HCT116 (cell line): Measurements from ENCODE around the gene PPP1R1B. TPM values are rescaled to one million over a fixed set of nuclear protein-coding genes. Genes with fewer than 3 reads are reported as not detected.

Experiments
- ATAC-seq: fragments of 200-7000 bp; cut with Tn5 transposase; 2 replicates; pipeline ENCODE4 v1.9.1; 2020; ENCODE audit warnings: mild to moderate bottlenecking, moderate library complexity
- BruUV-seq: library from RNA; stranded (reverse); fragments of 400-500 nt; replicated peaks from 2 replicates; lab custom pipeline; 2021; lab: Mats Ljungman, UMichigan
- CTCF ChIA-PET: fragments of 300-600 bp; sonication (Branson Sonifier 250); formaldehyde crosslinking; loops from one replicate; lab custom pipeline; 2021; ENCODE audit warnings: antibody characterized with exemption; lab: Charles Lee
- POLR2A ChIA-PET: fragments of 300-600, 350-600 bp; sonication (Branson Sonifier 250); formaldehyde crosslinking; loops from one replicate; lab custom pipeline; 2021; ENCODE audit warnings: antibody characterized with exemption; lab: Charles Lee
- RAD21 ChIA-PET, 2 experiments: fragments of 300-600 bp; sonication (Branson Sonifier 250); formaldehyde crosslinking; loops; one replicate each; lab custom pipeline; 2023; ENCODE audit warnings: low total read pairs in 2 of 2; ENCODE audit not compliant: uncharacterized antibody in 2 of 2, unreplicated experiment in 2 of 2, low non-redundant PET in 1 of 2; lab: Charles Lee
- DNase-seq: peaks from one replicate; pipeline ENCODE4 v3.0.0-alpha.2; 2010; ENCODE audit warnings: low read depth, low spot score
- H2AFZ ChIP-seq: fragments of 200-600 bp; shearing (Covaris generic), sonication (generic); 2 replicates; pipeline ENCODE4 v1.6.1; 2017; ENCODE audit warnings: low read depth, mixed run types, mixed read lengths, antibody characterized with exemption, low read length; ENCODE audit not compliant: poor library complexity, severe bottlenecking
- H3K27ac ChIP-seq: 2 replicates; pipeline ENCODE4 v1.5.1; 2012; ENCODE audit warnings: low read depth, low read length
- H3K27me3 ChIP-seq: fragments of 200-600 bp; sonication (generic); 2 replicates; pipeline ENCODE4 v1.6.1; 2016; ENCODE audit warnings: mixed run types, low read length, mixed read lengths; ENCODE audit not compliant: insufficient read depth
- H3K36me3 ChIP-seq, 2 experiments: fragments of 200-500 bp in 1 of 2; fragments of 200-600 bp in 1 of 2; sonication (Bioruptor generic) in 1 of 2; sonication (generic) in 1 of 2; 2 replicates each; pipeline versions ENCODE4 v1.5.1 to v1.6.1; 2014 to 2016; ENCODE audit warnings: low read length in 2 of 2, inconsistent platforms in 1 of 2, mixed read lengths in 1 of 2, mixed run types in 1 of 2; ENCODE audit not compliant: insufficient read depth in 2 of 2, control insufficient read depth in 1 of 2
- H3K4me1 ChIP-seq, 2 experiments: fragments of 200-600 bp in 1 of 2; sonication (generic) in 1 of 2; 2 replicates each; pipeline versions ENCODE4 v1.5.1 to v1.6.1; 2012 to 2017; ENCODE audit warnings: low read length in 2 of 2, inconsistent platforms in 1 of 2, mild to moderate bottlenecking in 1 of 2, mixed read lengths in 1 of 2, mixed run types in 1 of 2, moderate library complexity in 1 of 2; ENCODE audit not compliant: insufficient read depth in 2 of 2, control insufficient read depth in 1 of 2
- H3K4me2 ChIP-seq: fragments of 200-600 bp; sonication (generic); 2 replicates; pipeline ENCODE4 v1.6.1; 2017; ENCODE audit warnings: mixed run types, low read length, mixed read lengths
- H3K4me3 ChIP-seq, 2 experiments: fragments of 200-600 bp in 1 of 2; sonication (generic) in 1 of 2; replicated peaks in 1 of 2; 2 replicates each; pipeline ENCODE4 v1.5.1; 2011 to 2016; ENCODE audit warnings: low read length in 2 of 2, control low read depth in 1 of 2, low read depth in 1 of 2, mild to moderate bottlenecking in 1 of 2, mixed read lengths in 1 of 2, mixed run types in 1 of 2
- H3K79me2 ChIP-seq: fragments of 200-600 bp; sonication (generic); 2 replicates; pipeline ENCODE4 v1.6.1; 2017; ENCODE audit warnings: mild to moderate bottlenecking, mixed run types, low read length, moderate library complexity, mixed read lengths; ENCODE audit not compliant: insufficient read depth
- H3K9ac ChIP-seq: fragments of 200-600 bp; sonication (generic); 2 replicates; pipeline ENCODE4 v1.6.1; 2016; ENCODE audit warnings: low read length, mixed read lengths
- H3K9me2 ChIP-seq: fragments of 200-600 bp; sonication (generic), shearing (Covaris generic); 2 replicates; pipeline ENCODE4 v1.6.1; 2017; ENCODE audit warnings: mixed run types, mild to moderate bottlenecking, moderate library complexity; ENCODE audit not compliant: insufficient read depth
- H3K9me3 ChIP-seq, 2 experiments: fragments of 200-500 bp in 1 of 2; fragments of 200-600 bp in 1 of 2; sonication (Bioruptor generic) in 1 of 2; sonication (generic) in 1 of 2; 2 replicates each; pipeline ENCODE4 v1.6.1; 2014 to 2017; ENCODE audit warnings: low read length in 2 of 2, mixed read lengths in 2 of 2, inconsistent platforms in 1 of 2, low read depth in 1 of 2, mild to moderate bottlenecking in 1 of 2, mixed run types in 1 of 2, moderate library complexity in 1 of 2; ENCODE audit not compliant: control insufficient read depth in 1 of 2, insufficient read depth in 1 of 2
- H4K20me1 ChIP-seq: fragments of 200-600 bp; sonication (generic), shearing (Covaris generic); 2 replicates; pipeline ENCODE4 v1.6.1; 2017; ENCODE audit warnings: mixed run types, mild to moderate bottlenecking, moderate library complexity; ENCODE audit not compliant: insufficient read depth
- CEBPB ChIP-seq: IDR thresholded peaks from 2 replicates; pipeline ENCODE4 v1.6.1; 2012; ENCODE audit warnings: low read depth
- CTCF ChIP-seq, 3 experiments: fragments of 200-600 bp in 1 of 3; sonication (generic) in 1 of 3; IDR thresholded peaks in 2 of 3; conservative IDR thresholded peaks in 1 of 3; 2 replicates each; pipeline ENCODE4 v1.5.1; 2012 to 2017; ENCODE audit warnings: low read depth in 2 of 3, low read length in 2 of 3, antibody characterized with exemption in 1 of 3, borderline replicate concordance in 1 of 3, control low read depth in 1 of 3, mild to moderate bottlenecking in 1 of 3, mixed read lengths in 1 of 3, mixed run types in 1 of 3, moderate library complexity in 1 of 3; ENCODE audit not compliant: insufficient read depth in 1 of 3
- EZH2 ChIP-seq: fragments of 200-600 bp; sonication (generic); IDR thresholded peaks from 2 replicates; pipeline ENCODE4 v1.6.1; 2017; ENCODE audit warnings: antibody characterized with exemption, mixed run types
- EZH2phosphoT487 ChIP-seq: fragments of 200-600 bp; IDR thresholded peaks from 2 replicates; pipeline ENCODE4 v1.6.1; 2018; ENCODE audit warnings: antibody characterized with exemption, borderline replicate concordance
- FOSL1 ChIP-seq: IDR thresholded peaks from 2 replicates; pipeline ENCODE4 v1.6.1; 2012; ENCODE audit warnings: low read depth
- JUND ChIP-seq: IDR thresholded peaks from 2 replicates; pipeline ENCODE4 v1.6.1; 2012
- POLR2A ChIP-seq: IDR thresholded peaks from 2 replicates; pipeline ENCODE4 v1.7.0; 2011; ENCODE audit warnings: borderline replicate concordance; ENCODE audit not compliant: insufficient read depth, insufficient read length; ENCODE audit errors: extremely low read depth
- POLR2AphosphoS5 ChIP-seq: IDR thresholded peaks from 2 replicates; pipeline ENCODE4 v1.6.1; 2011; ENCODE audit warnings: mild to moderate bottlenecking, low read depth, low read length, moderate library complexity
- RAD21 ChIP-seq: IDR thresholded peaks from 2 replicates; pipeline ENCODE4 v1.6.1; 2012; ENCODE audit warnings: low read depth, mild to moderate bottlenecking
- SP1 ChIP-seq: IDR thresholded peaks from 2 replicates; pipeline ENCODE4 v1.6.1; 2012; ENCODE audit warnings: low read depth
- SRF ChIP-seq: IDR thresholded peaks from 2 replicates; pipeline ENCODE4 v1.6.1; 2012; ENCODE audit warnings: low read depth
- YY1 ChIP-seq: IDR thresholded peaks from 2 replicates; pipeline ENCODE4 v1.6.1; 2011; ENCODE audit warnings: low read length, low read depth, moderate library complexity, mild to moderate bottlenecking; ENCODE audit not compliant: insufficient replicate concordance; ENCODE audit errors: extremely low read depth
- ZFX ChIP-seq: fragments of 450-650 bp; IDR thresholded peaks from 2 replicates; pipeline ENCODE4 v1.6.1; 2017
- ZNF274 ChIP-seq: fragments of 200-500 bp; sonication (Bioruptor generic); IDR thresholded peaks from 2 replicates; pipeline ENCODE4 v1.6.1; 2014; ENCODE audit warnings: mild to moderate bottlenecking, low read depth, low read length, inconsistent platforms
- intact Hi-C: fragments of 100-400 bp; cut with micrococcal nuclease; formaldehyde crosslinking; loops from 2 replicates; pipeline ENCODE4 v1.10.0; 2022
- total RNA-seq: library from RNA; stranded (reverse); gene quantifications from one replicate; pipeline ENCODE4 v1.2.1, GENCODE V29; 2021; ENCODE audit not compliant: unreplicated experiment
- TF ChIP-seq, protein P1 (sequence below): IDR thresholded peaks from 2 replicates; pipeline ENCODE4 v1.6.1; 2011; ENCODE audit warnings: mild to moderate bottlenecking, low read length, moderate library complexity; ENCODE audit not compliant: insufficient replicate concordance; ENCODE audit errors: extremely low read depth
- TF ChIP-seq, protein P2 (sequence below): IDR thresholded peaks from 2 replicates; pipeline ENCODE4 v1.6.1; 2012; ENCODE audit warnings: low read depth

PPP1R1B gene
- total RNA-seq, 1 experiment from 2014 or later = 0.49 TPM

DNA sequence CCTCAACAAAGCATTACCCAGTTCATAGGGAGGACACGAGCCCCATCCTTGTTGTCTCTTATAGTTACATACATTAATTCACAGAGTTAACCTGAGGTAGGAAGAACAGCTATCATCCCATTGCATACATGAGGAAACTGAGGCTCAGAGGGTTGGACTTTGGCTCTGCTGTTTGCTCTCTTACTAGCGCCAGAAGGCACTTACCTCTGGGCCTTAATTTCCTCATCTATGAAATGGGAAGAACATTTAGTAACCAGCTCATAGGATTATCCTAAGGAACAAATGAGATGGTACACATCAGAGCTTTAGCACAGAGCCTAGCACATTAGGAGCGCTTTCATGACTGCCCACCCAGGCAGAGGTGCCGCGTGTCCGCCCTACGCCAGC is 46.7 kb upstream of the PPP1R1B start (continued):
- no peak for TF ChIP-seq YY1

DNA sequence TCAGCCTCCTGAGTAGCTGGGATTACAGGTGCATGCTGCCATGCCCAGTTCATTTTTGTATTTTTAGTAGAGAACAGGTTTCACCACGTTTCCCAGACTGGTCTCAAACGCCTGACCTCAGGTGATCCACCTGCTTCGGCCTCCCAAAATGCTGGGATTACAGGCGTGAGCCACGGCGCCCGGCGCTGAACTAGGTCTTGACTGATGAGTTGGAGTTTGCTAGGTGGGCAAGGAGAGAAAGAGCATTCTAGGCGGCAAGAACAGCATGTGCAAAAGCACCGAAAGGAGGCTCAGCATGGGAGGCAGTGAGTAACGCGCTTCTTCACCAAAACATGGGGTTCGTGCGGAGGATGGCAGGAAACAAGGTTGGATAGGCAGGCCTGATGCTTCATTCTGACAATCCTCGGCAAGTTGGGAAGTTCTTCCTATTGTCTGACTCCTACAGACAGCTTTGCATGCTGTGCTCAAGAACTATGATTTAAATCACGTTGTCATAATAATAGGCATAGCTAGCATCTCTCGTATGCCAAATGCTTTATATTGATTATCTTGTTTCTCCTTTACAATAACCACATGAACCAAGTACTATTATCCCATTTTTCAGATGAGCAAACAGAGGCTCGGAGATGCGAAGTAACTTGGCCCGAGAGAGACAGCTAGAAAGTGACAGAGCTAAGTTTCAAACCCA is 45.5 kb upstream of the PPP1R1B start:
- no peaks in the 10 kb centered on the region for H3K79me2 ChIP-seq
- H3K9me3 ChIP-seq = no peaks in the 10 kb centered on the region
- no peaks in the 10 kb centered on the region for H3K9me2 ChIP-seq
- no TSS peak for BruUV-seq
- H3K36me3 ChIP-seq = no peaks in the 10 kb centered on the region
- H4K20me1 ChIP-seq = no peaks in the 10 kb centered on the region
- no peak overlapping the region for H3K4me3 ChIP-seq
- POLR2A ChIA-PET = no interaction called here
- H3K27ac ChIP-seq = no peak overlapping the region
- CTCF ChIA-PET = no interaction called here
- H3K4me2 ChIP-seq = no peak overlapping the region
- ATAC-seq = no peak
- TF ChIP-seq SP1 = no peak
- no peak for TF ChIP-seq POLR2A
- TF ChIP-seq CEBPB = no peak
- no peak for TF ChIP-seq FOSL1
- TF ChIP-seq EZH2phosphoT487 = no peak
- no peak for TF ChIP-seq POLR2AphosphoS5
- TF ChIP-seq CTCF (IDR thresholded peaks at IDR 0.05 in 2 of 3, conservative IDR thresholded peaks at IDR 0.05 in 1 of 3; ENCODE audit: borderline replicate concordance in 1 of 3, insufficient read depth in 1 of 3, low read depth in 2 of 3, low read length in 2 of 3) = no peak
- TF ChIP-seq, protein P1, sequence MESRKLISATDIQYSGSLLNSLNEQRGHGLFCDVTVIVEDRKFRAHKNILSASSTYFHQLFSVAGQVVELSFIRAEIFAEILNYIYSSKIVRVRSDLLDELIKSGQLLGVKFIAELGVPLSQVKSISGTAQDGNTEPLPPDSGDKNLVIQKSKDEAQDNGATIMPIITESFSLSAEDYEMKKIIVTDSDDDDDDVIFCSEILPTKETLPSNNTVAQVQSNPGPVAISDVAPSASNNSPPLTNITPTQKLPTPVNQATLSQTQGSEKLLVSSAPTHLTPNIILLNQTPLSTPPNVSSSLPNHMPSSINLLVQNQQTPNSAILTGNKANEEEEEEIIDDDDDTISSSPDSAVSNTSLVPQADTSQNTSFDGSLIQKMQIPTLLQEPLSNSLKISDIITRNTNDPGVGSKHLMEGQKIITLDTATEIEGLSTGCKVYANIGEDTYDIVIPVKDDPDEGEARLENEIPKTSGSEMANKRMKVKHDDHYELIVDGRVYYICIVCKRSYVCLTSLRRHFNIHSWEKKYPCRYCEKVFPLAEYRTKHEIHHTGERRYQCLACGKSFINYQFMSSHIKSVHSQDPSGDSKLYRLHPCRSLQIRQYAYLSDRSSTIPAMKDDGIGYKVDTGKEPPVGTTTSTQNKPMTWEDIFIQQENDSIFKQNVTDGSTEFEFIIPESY = no peak
- TF ChIP-seq, protein P2, sequence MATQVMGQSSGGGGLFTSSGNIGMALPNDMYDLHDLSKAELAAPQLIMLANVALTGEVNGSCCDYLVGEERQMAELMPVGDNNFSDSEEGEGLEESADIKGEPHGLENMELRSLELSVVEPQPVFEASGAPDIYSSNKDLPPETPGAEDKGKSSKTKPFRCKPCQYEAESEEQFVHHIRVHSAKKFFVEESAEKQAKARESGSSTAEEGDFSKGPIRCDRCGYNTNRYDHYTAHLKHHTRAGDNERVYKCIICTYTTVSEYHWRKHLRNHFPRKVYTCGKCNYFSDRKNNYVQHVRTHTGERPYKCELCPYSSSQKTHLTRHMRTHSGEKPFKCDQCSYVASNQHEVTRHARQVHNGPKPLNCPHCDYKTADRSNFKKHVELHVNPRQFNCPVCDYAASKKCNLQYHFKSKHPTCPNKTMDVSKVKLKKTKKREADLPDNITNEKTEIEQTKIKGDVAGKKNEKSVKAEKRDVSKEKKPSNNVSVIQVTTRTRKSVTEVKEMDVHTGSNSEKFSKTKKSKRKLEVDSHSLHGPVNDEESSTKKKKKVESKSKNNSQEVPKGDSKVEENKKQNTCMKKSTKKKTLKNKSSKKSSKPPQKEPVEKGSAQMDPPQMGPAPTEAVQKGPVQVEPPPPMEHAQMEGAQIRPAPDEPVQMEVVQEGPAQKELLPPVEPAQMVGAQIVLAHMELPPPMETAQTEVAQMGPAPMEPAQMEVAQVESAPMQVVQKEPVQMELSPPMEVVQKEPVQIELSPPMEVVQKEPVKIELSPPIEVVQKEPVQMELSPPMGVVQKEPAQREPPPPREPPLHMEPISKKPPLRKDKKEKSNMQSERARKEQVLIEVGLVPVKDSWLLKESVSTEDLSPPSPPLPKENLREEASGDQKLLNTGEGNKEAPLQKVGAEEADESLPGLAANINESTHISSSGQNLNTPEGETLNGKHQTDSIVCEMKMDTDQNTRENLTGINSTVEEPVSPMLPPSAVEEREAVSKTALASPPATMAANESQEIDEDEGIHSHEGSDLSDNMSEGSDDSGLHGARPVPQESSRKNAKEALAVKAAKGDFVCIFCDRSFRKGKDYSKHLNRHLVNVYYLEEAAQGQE = no peak
- no peak for TF ChIP-seq EZH2
- TF ChIP-seq JUND = no peak
- no peak for TF ChIP-seq ZFX
- TF ChIP-seq SRF = no peak
- no peak for TF ChIP-seq RAD21
- TF ChIP-seq ZNF274 = no peak
- H2AFZ ChIP-seq = no peak overlapping the region
- intact Hi-C loops = no loop called here
- RAD21 ChIA-PET = no interaction called here
- DNase-seq = no peak
- H3K4me1 ChIP-seq = no peaks in the 10 kb centered on the region
- no peak overlapping the region for H3K9ac ChIP-seq
- no peaks in the 10 kb centered on the region for H3K27me3 ChIP-seq
